Body of pancreas (tissue), 4 donors: ENCODE results near the gene FBXO4. TPM values are rescaled to one million over a fixed set of nuclear protein-coding genes. Genes with fewer than 3 reads are reported as not detected.
"Not testable (repeated sequence)": the region's sequence is repeated elsewhere in the genome, so short reads cannot be mapped to it uniquely, and the experiment has no call there.

Experiments
- ATAC-seq: fragments of 150-250 bp; one replicate; pipeline ENCODE4 v1.9.1; 2016
- DNase-seq, 4 donors: peaks; one replicate each; pipeline ENCODE4 v3.0.0-alpha.2; 2019
- H3K27ac ChIP-seq, 4 donors: fragments of 200-600 bp; sonication (generic); 1 replicate in 3 of 4; 2 replicates in 1 of 4; pipeline versions ENCODE4 v1.5.1 to v1.6.1; 2016 to 2019; ENCODE audit warnings: mild to moderate bottlenecking in 1 of 4, mixed read lengths in 1 of 4, moderate library complexity in 1 of 4
- H3K27me3 ChIP-seq, 2 donors: fragments of 200-600 bp; sonication (generic); one replicate each; pipeline ENCODE4 v1.6.0; 2016; ENCODE audit warnings: mild to moderate bottlenecking in 1 of 2
- H3K36me3 ChIP-seq, 2 donors: fragments of 200-600 bp; sonication (generic); replicated peaks in 1 of 2; 2 replicates each; pipeline ENCODE4 v1.5.1; 2016; ENCODE audit warnings: low read depth in 2 of 2; ENCODE audit not compliant: insufficient read depth in 1 of 2
- H3K4me1 ChIP-seq: fragments of 200-600 bp; sonication (generic); one replicate; pipeline ENCODE4 v1.6.0; 2016
- H3K4me3 ChIP-seq, 2 donors: fragments of 200-600 bp; sonication (generic); 1 replicate in 1 of 2; 2 replicates in 1 of 2; pipeline ENCODE4 v1.5.1; 2016 to 2019
- H3K9me3 ChIP-seq, 3 donors: fragments of 200-600 bp; sonication (generic); 1 replicate in 2 of 3; 2 replicates in 1 of 3; pipeline ENCODE4 v1.5.1; 2016
- CTCF ChIP-seq, 7 experiments: fragments of 450-650 bp in 4 of 7; fragments of 200-600 bp in 3 of 7; sonication (generic) in 3 of 7; IDR thresholded peaks; one replicate each; pipeline ENCODE4 v1.5.1; 2016 to 2019; ENCODE audit warnings: antibody characterized with exemption in 7 of 7
- POLR2A ChIP-seq, 3 donors: fragments of 450-650 bp; IDR thresholded peaks; one replicate each; pipeline ENCODE4 v1.6.1; 2016; ENCODE audit warnings: antibody characterized with exemption in 3 of 3, mild to moderate bottlenecking in 2 of 3
- WGBS, 2 donors: methylation state at CpG; one replicate each; pipeline ENCODE4 v1.1.5; 2017; 5-methylcytosine and 5-hydroxymethylcytosine counted together
- intact Hi-C: fragments of 100-400 bp; cut with DNase I; formaldehyde crosslinking; loops from one replicate; pipeline ENCODE4 v1.15.1; 2023
- total RNA-seq, 2 donors: library from RNA; depleted of rRNA; stranded (reverse); fragments of >200 nt; gene quantifications; one replicate each; pipeline ENCODE4 v1.1.0, GENCODE V29; 2016

The FBXO4 gene
- total RNA-seq, 2 donors from 2014 or later, result 11.2 to 14.3 TPM

GRCh38 chr5:41973087-41973486, 48.0 kb downstream of the FBXO4 start:
- H3K27ac ChIP-seq, result no peak overlapping the region
- H3K27me3 ChIP-seq, result no peaks in the 10 kb centered on the region
- H3K9me3 ChIP-seq, result no peaks in the 10 kb centered on the region
- H3K36me3 ChIP-seq, result no peaks in the 10 kb centered on the region
- WGBS, 2 donors, result 80 to 88% methylated on average over 3 of the region's 3 CpGs
- no peak for ATAC-seq
- TF ChIP-seq CTCF (IDR thresholded peaks at IDR 0.05), result no peak
- TF ChIP-seq POLR2A (IDR thresholded peaks at IDR 0.05), result no peak
- no peak for DNase-seq
- no peak overlapping the region for H3K4me3 ChIP-seq
- intact Hi-C loops, result no loop called here
- H3K4me1 ChIP-seq, result no peaks in the 10 kb centered on the region

- no peak for TF ChIP-seq POLR2A (IDR thresholded peaks at IDR 0.05)
- no peak for TF ChIP-seq CTCF (IDR thresholded peaks at IDR 0.05)
- Histone ChIP-seq H3K27ac (no peak overlapping the region), H3K4me3 (no peak overlapping the region), H3K27me3 (no peaks in the 10 kb centered on the region), H3K9me3 (no peaks in the 10 kb centered on the region), H3K36me3 (no peaks in the 10 kb centered on the region), H3K4me1 (no peaks in the 10 kb centered on the region)
- no peak for DNase-seq
- 56 to 61% methylated on average over 2 of the region's 2 CpGs for WGBS, 2 donors
- ATAC-seq, result no peak
- intact Hi-C loops, result no loop called here
These were observed 48.8 kb downstream of the FBXO4 start for GRCh38 chr5:41973887-41974286.

- no peak for DNase-seq
- no peak for ATAC-seq
- H3K4me1 ChIP-seq, result no peaks in the 10 kb centered on the region
- TF ChIP-seq CTCF (IDR thresholded peaks at IDR 0.05) (no peak), POLR2A (IDR thresholded peaks at IDR 0.05) (no peak)
- no peaks in the 10 kb centered on the region for H3K36me3 ChIP-seq
- no peak overlapping the region for H3K4me3 ChIP-seq
- 41 to 63% methylated on average over 1 of the region's 1 CpG for WGBS, 2 donors
- no peaks in the 10 kb centered on the region for H3K9me3 ChIP-seq
- H3K27me3 ChIP-seq, result no peaks in the 10 kb centered on the region
- intact Hi-C loops, result no loop called here
- no peak overlapping the region for H3K27ac ChIP-seq
These were observed 53.6 kb downstream of the FBXO4 start for GRCh38 chr5:41978676-41979075.

GRCh38 chr5:41980396-41980795, 55.3 kb downstream of the FBXO4 start:
- Histone ChIP-seq H3K9me3 (no peaks in the 10 kb centered on the region), H3K27ac (no peak overlapping the region), H3K27me3 (no peaks in the 10 kb centered on the region), H3K4me1 (no peaks in the 10 kb centered on the region), H3K36me3 (no peaks in the 10 kb centered on the region), H3K4me3 (no peak overlapping the region)
- ATAC-seq (no peak), DNase-seq (no peak)
- TF ChIP-seq CTCF (IDR thresholded peaks at IDR 0.05) (no peak), POLR2A (IDR thresholded peaks at IDR 0.05) (no peak)
- intact Hi-C loops, result no loop called here
- 29 to 32% methylated on average over 2 of the region's 2 CpGs for WGBS, 2 donors

GRCh38 chr5:41980870-41981269, 55.8 kb downstream of the FBXO4 start:
- no peaks in the 10 kb centered on the region for H3K36me3 ChIP-seq
- H3K9me3 ChIP-seq, result no peaks in the 10 kb centered on the region
- no peak for ATAC-seq
- no peaks in the 10 kb centered on the region for H3K27me3 ChIP-seq
- TF ChIP-seq POLR2A (IDR thresholded peaks at IDR 0.05), result no peak
- intact Hi-C loops, result no loop called here
- H3K27ac ChIP-seq, result no peak overlapping the region
- no peak overlapping the region for H3K4me3 ChIP-seq
- no peak for DNase-seq
- no peaks in the 10 kb centered on the region for H3K4me1 ChIP-seq

- DNase-seq, H3K27ac ChIP-seq, intact Hi-C loops, ATAC-seq, H3K36me3 ChIP-seq, H3K4me1 ChIP-seq, H3K9me3 ChIP-seq, H3K27me3 ChIP-seq, H3K4me3 ChIP-seq: not testable (repeated sequence)
- 65 to 68% methylated on average over 2 of the region's 2 CpGs for WGBS, 2 donors
These were observed 57.8 kb downstream of the FBXO4 start for GRCh38 chr5:41982858-41983257.
